AG10803 (cell line): ENCODE results near the gene DLGAP1.
A peak's percentile ranks its signal among the peaks of the same experiment; 100 is the strongest.

ENCODE experiments used
- DNase-seq: peaks from one replicate; pipeline ENCODE4 v3.0.0; 2010; ENCODE audit warnings: low read depth
- H3K4me3 ChIP-seq: 2 replicates; pipeline ENCODE4 v1.5.1; 2011; ENCODE audit warnings: mild to moderate bottlenecking, low read length, control low read depth
- CTCF ChIP-seq: conservative IDR thresholded peaks from 2 replicates; pipeline ENCODE4 v1.5.1; 2011; ENCODE audit warnings: mild to moderate bottlenecking, low read length, control low read depth, inconsistent platforms

The DLGAP1 gene

GRCh38 chr18:3839581-3839981 is 615.5 kb downstream of the DLGAP1 start:
- no peak overlapping the region for H3K4me3 ChIP-seq
- no peak for DNase-seq
- TF ChIP-seq CTCF = no peak

- DNase-seq = peak; percentile 12
- TF ChIP-seq CTCF = no peak
- H3K4me3 ChIP-seq = no peak overlapping the region
Measured at GRCh38 chr18:3836483-3837335, 618.4 kb downstream of the DLGAP1 start.

- DNase-seq = no peak
- no peak overlapping the region for H3K4me3 ChIP-seq
- no peak for TF ChIP-seq CTCF
Measured at GRCh38 chr18:3832025-3832638, 623.0 kb downstream of the DLGAP1 start.

- no peak overlapping the region for H3K4me3 ChIP-seq
- no peak for TF ChIP-seq CTCF
- DNase-seq = no peak
Measured at GRCh38 chr18:3830604-3831003, 624.5 kb downstream of the DLGAP1 start.

- no peak overlapping the region for H3K4me3 ChIP-seq
- DNase-seq = no peak
- no peak for TF ChIP-seq CTCF
Measured at GRCh38 chr18:3827236-3827845, 627.8 kb downstream of the DLGAP1 start.

GRCh38 chr18:3826021-3826420 is 629.1 kb downstream of the DLGAP1 start:
- no peak for DNase-seq
- H3K4me3 ChIP-seq = no peak overlapping the region
- no peak for TF ChIP-seq CTCF

- peak; percentile 9 for DNase-seq
- no peak for TF ChIP-seq CTCF
- no peak overlapping the region for H3K4me3 ChIP-seq
Measured at GRCh38 chr18:3824101-3824500, 631.0 kb downstream of the DLGAP1 start.
